GM23338 (cell line): ENCODE data around the gene ERC2. TPM values are rescaled to one million over a fixed set of nuclear protein-coding genes. Genes with fewer than 3 reads are reported as not detected.

Source experiments
- ATAC-seq: fragments of 200-7000 bp; cut with Tn5 transposase; 3 replicates; pipeline ENCODE4 v1.9.1; 2020
- DNase-seq: peaks from one replicate; pipeline ENCODE4 v3.0.0-alpha.2; 2015; ENCODE audit warnings: low spot score
- H2AFZ ChIP-seq: fragments of 200-600 bp; sonication (generic); 2 replicates; pipeline ENCODE4 v1.8.0; 2016; ENCODE audit warnings: antibody characterized with exemption, mild to moderate bottlenecking, moderate library complexity
- H3F3A ChIP-seq: fragments of 200-600 bp; sonication (generic); replicated peaks from 2 replicates; pipeline ENCODE4 v1.8.0; 2017; ENCODE audit warnings: antibody characterized with exemption, mixed run types, low read depth
- H3K27ac ChIP-seq: fragments of 200-600 bp; sonication (generic); 2 replicates; pipeline ENCODE4 v1.6.1; 2016; ENCODE audit warnings: low read depth
- H3K27me3 ChIP-seq: fragments of 200-600 bp; sonication (generic); 2 replicates; pipeline ENCODE4 v1.8.0; 2016; ENCODE audit warnings: mild to moderate bottlenecking, mixed run types, moderate library complexity; ENCODE audit not compliant: insufficient read depth
- H3K36me3 ChIP-seq: fragments of 200-600 bp; sonication (generic); 2 replicates; pipeline ENCODE4 v1.8.0; 2016; ENCODE audit warnings: mild to moderate bottlenecking; ENCODE audit not compliant: insufficient read depth
- H3K4me1 ChIP-seq: fragments of 200-600 bp; sonication (generic); 2 replicates; pipeline ENCODE4 v1.8.0; 2016; ENCODE audit warnings: mild to moderate bottlenecking, moderate library complexity; ENCODE audit not compliant: insufficient read depth
- H3K4me2 ChIP-seq: fragments of 200-600 bp; sonication (generic); 2 replicates; pipeline ENCODE4 v1.7.1; 2017; ENCODE audit warnings: mixed run types
- H3K4me3 ChIP-seq: fragments of 200-600 bp; sonication (generic); 2 replicates; pipeline ENCODE4 v1.6.1; 2016; ENCODE audit warnings: mixed run types
- H3K79me2 ChIP-seq: fragments of 200-600 bp; sonication (generic); replicated peaks from 2 replicates; pipeline ENCODE4 v1.8.0; 2017; ENCODE audit warnings: mild to moderate bottlenecking; ENCODE audit not compliant: insufficient read depth
- H3K9me2 ChIP-seq: fragments of 200-600 bp; sonication (generic); 2 replicates; pipeline ENCODE4 v1.8.0; 2017; ENCODE audit not compliant: insufficient read depth
- H4K20me1 ChIP-seq: fragments of 200-600 bp; sonication (generic); replicated peaks from 2 replicates; pipeline ENCODE4 v1.8.0; 2017; ENCODE audit warnings: mild to moderate bottlenecking; ENCODE audit not compliant: insufficient read depth
- H3K27ac Mint-ChIP-seq: 2 replicates; pipeline ENCODE4 v1.8.0; 2020; ENCODE audit warnings: inconsistent platforms, mild to moderate bottlenecking, moderate library complexity, mixed read lengths
- H3K27me3 Mint-ChIP-seq: 3 replicates; pipeline ENCODE4 v1.8.0; 2022; ENCODE audit warnings: low read depth, mild to moderate bottlenecking, moderate library complexity, mixed read lengths, inconsistent platforms; ENCODE audit not compliant: insufficient read depth, poor library complexity
- H3K36me3 Mint-ChIP-seq: 3 replicates; pipeline ENCODE4 v1.8.0; 2021; ENCODE audit warnings: low read depth, mild to moderate bottlenecking, inconsistent platforms, moderate library complexity, mixed read lengths
- H3K4me1 Mint-ChIP-seq: 3 replicates; pipeline ENCODE4 v1.8.0; 2020; ENCODE audit warnings: mild to moderate bottlenecking, inconsistent platforms, mixed read lengths
- H3K4me3 Mint-ChIP-seq: 3 replicates; pipeline ENCODE4 v1.8.0; 2021; ENCODE audit warnings: moderate library complexity, mild to moderate bottlenecking, inconsistent platforms, mixed read lengths
- H3K9me3 Mint-ChIP-seq: 3 replicates; pipeline ENCODE4 v1.8.0; 2020; ENCODE audit warnings: moderate library complexity, mild to moderate bottlenecking, inconsistent platforms, mixed read lengths
- CREB1 ChIP-seq: fragments of 250-450 bp; sonication (Bioruptor Pico); IDR thresholded peaks from 2 replicates; pipeline ENCODE4 v1.5.0; 2020; ENCODE audit warnings: low read depth, mild to moderate bottlenecking, moderate library complexity
- CTCF ChIP-seq, 2 experiments: fragments of 200-600 bp in 1 of 2; sonication (generic) in 1 of 2; conservative IDR thresholded peaks; 2 replicates each; pipeline versions ENCODE4 v1.5.1 to v1.6.1; 2016 to 2017; ENCODE audit warnings: antibody characterized with exemption in 2 of 2, low read depth in 2 of 2, mild to moderate bottlenecking in 2 of 2, moderate library complexity in 1 of 2
- EZH2 ChIP-seq: fragments of 200-600 bp; sonication (generic); IDR thresholded peaks from one replicate; pipeline ENCODE4 v1.8.0; 2017; ENCODE audit warnings: antibody characterized with exemption, mild to moderate bottlenecking, low read depth; ENCODE audit not compliant: unreplicated experiment
- EZH2phosphoT487 ChIP-seq: fragments of 200-600 bp; sonication (generic); IDR thresholded peaks from one replicate; pipeline ENCODE4 v1.8.1; 2018; ENCODE audit warnings: antibody characterized with exemption; ENCODE audit not compliant: unreplicated experiment
- JUNB ChIP-seq: IDR thresholded peaks from one replicate; pipeline ENCODE4 v1.6.1; 2016; ENCODE audit warnings: antibody characterized with exemption; ENCODE audit not compliant: unreplicated experiment
- NANOG ChIP-seq: IDR thresholded peaks from 2 replicates; pipeline ENCODE4 v1.6.1; 2016; ENCODE audit warnings: antibody characterized with exemption, borderline replicate concordance
- POLR2AphosphoS5 ChIP-seq: IDR thresholded peaks from 2 replicates; pipeline ENCODE4 v1.6.1; 2016; ENCODE audit warnings: antibody characterized with exemption, low read depth
- STAT1 ChIP-seq: IDR thresholded peaks from one replicate; pipeline ENCODE4 v1.6.1; 2016; ENCODE audit warnings: antibody characterized with exemption; ENCODE audit not compliant: unreplicated experiment
- ZNF114 ChIP-seq: fragments of 250-450 bp; sonication (Bioruptor Pico); IDR thresholded peaks from 2 replicates; pipeline ENCODE4 v1.5.0; 2020; ENCODE audit warnings: mild to moderate bottlenecking, moderate library complexity
- ZNF462 ChIP-seq: fragments of 250-450 bp; sonication (Bioruptor Pico); IDR thresholded peaks from 2 replicates; pipeline ENCODE4 v1.5.0; 2020; ENCODE audit warnings: mild to moderate bottlenecking, moderate library complexity
- polyA plus RNA-seq: library from polyadenylated mRNA; unstranded; fragments of >200 nt; fragmentation: Nextera tagmentation; extraction: Ambion mirVana; gene quantifications from 2 replicates; pipeline ENCODE4 v1.2.1, GENCODE V29; 2016
- total RNA-seq: library from RNA; depleted of rRNA; stranded (reverse); fragments of >200 nt; shearing (Covaris generic); gene quantifications from 2 replicates; pipeline ENCODE4 v1.2.3, GENCODE V29; 2014

The ERC2 gene
- total and polyA plus RNA-seq, 2 experiments from 2014 or later = 11.8 to 13.7 TPM

GRCh38 chr3:56467108-56467507 lies 1.2 kb downstream of the ERC2 start:
- DNase-seq (peak; percentile 98), ATAC-seq (peak; percentile 86)
- peaks cover 46% of the 10 kb centered on the region for H3K79me2 ChIP-seq
- no peaks in the 10 kb centered on the region for H3K4me1 ChIP-seq
- Mint-ChIP-seq H3K4me3 (peak overlapping the region; percentile 96), H3K27me3 (peaks cover 2% of the 10 kb centered on the region), H3K27ac (peak overlapping the region; percentile 89), H3K9me3 (no peaks in the 10 kb centered on the region), H3K36me3 (no peaks in the 10 kb centered on the region; the same call in 2 of the 3 replicates), H3K4me1 (peaks cover 14% of the 10 kb centered on the region)
- peak overlapping the region; percentile 85 for H3K4me2 ChIP-seq
- no peaks in the 10 kb centered on the region for H3K27me3 ChIP-seq
- H3K36me3 ChIP-seq = no peaks in the 10 kb centered on the region
- H3K4me3 ChIP-seq = peak overlapping the region; percentile 74
- H3F3A ChIP-seq = 0 out of 2 replicates have a peak, but pooled peaks cover 5% of the 10 kb centered on the region
- H3K9me2 ChIP-seq = 0 out of 2 replicates have a peak, but pooled peaks cover under 1% of the 10 kb centered on the region
- H4K20me1 ChIP-seq = peaks cover 3% of the 10 kb centered on the region; the same call in 1 of the 2 replicates
- H2AFZ ChIP-seq = peak overlapping the region; percentile 14; the same call in 1 of the 2 replicates
- TF ChIP-seq POLR2AphosphoS5 = 0 out of 2 replicates have a peak, but pooled peaks have one; percentile 22
- TF ChIP-seq CTCF (conservative IDR thresholded peaks at IDR 0.05; ENCODE audit: low read depth in 2 of 2) = no peak
- TF ChIP-seq CREB1 (CRISPR knock-in tag) = peak; percentile 68
- no peak overlapping the region for H3K27ac ChIP-seq

- no peak overlapping the region for H3K4me2 ChIP-seq
- DNase-seq (no peak), ATAC-seq (no peak)
- Mint-ChIP-seq H3K9me3 (no peaks in the 10 kb centered on the region), H3K36me3 (no peaks in the 10 kb centered on the region), H3K4me3 (no peak overlapping the region), H3K27ac (no peak overlapping the region), H3K4me1 (peaks cover 23% of the 10 kb centered on the region), H3K27me3 (peaks cover 4% of the 10 kb centered on the region)
- no peak overlapping the region for H2AFZ ChIP-seq
- no peaks in the 10 kb centered on the region for H3F3A ChIP-seq
- peaks cover 29% of the 10 kb centered on the region for H3K4me1 ChIP-seq
- no peaks in the 10 kb centered on the region for H3K27me3 ChIP-seq
- no peaks in the 10 kb centered on the region for H3K36me3 ChIP-seq
- H3K4me3 ChIP-seq = no peak overlapping the region
- peaks cover 8% of the 10 kb centered on the region; the same call in 1 of the 2 replicates for H4K20me1 ChIP-seq
- H3K9me2 ChIP-seq = 0 out of 2 replicates have a peak, but pooled peaks cover 9% of the 10 kb centered on the region
- peaks cover 61% of the 10 kb centered on the region for H3K79me2 ChIP-seq
- no peak overlapping the region for H3K27ac ChIP-seq
- TF ChIP-seq ZNF114 (CRISPR knock-in tag) (no peak), POLR2AphosphoS5 (no peak), EZH2phosphoT487 (no peak), CTCF (conservative IDR thresholded peaks at IDR 0.05; ENCODE audit: low read depth in 2 of 2) (no peak), ZNF462 (CRISPR knock-in tag) (no peak), JUNB (no peak), STAT1 (no peak), NANOG (no peak), EZH2 (no peak)
These were observed 8.5 kb downstream of the ERC2 start for GRCh38 chr3:56459719-56460118.
